CD4-positive, alpha-beta T cell (primary cell): ENCODE results near the gene AADACL4. TPM values are rescaled to one million over a fixed set of nuclear protein-coding genes. Genes with fewer than 3 reads are reported as not detected.

Source experiments
- ATAC-seq: fragments of 200-7000 bp; cut with Tn5 transposase; one replicate; pipeline ENCODE4 v1.10.0; 2022; ENCODE audit warnings: mild to moderate bottlenecking; ENCODE audit not compliant: poor library complexity
- CTCF ChIA-PET: fragments of 350-600 bp; sonication (Branson Sonifier 250); formaldehyde crosslinking; loops from one replicate; lab custom pipeline; 2021; ENCODE audit warnings: antibody characterized with exemption, inconsistent platforms; lab: Charles Lee
- POLR2A ChIA-PET: fragments of 350-600 bp; sonication (Branson Sonifier 250); formaldehyde crosslinking; loops from one replicate; lab custom pipeline; 2021; ENCODE audit warnings: antibody characterized with exemption, inconsistent platforms; lab: Charles Lee
- DNase-seq, 14 experiments: peaks; one replicate each; pipeline ENCODE4 v3.0.0-alpha.2; 2013 to 2020; ENCODE audit warnings: mixed read lengths in 2 of 14
- H3K27ac ChIP-seq, 2 donors: one replicate each; pipeline versions ENCODE4 v1.5.1 to v1.7.0; 2013; ENCODE audit warnings: low read length in 2 of 2, low read depth in 1 of 2, mild to moderate bottlenecking in 1 of 2
- H3K27me3 ChIP-seq, 2 experiments: 1 replicate in 1 of 2; 2 replicates in 1 of 2; pipeline versions ENCODE4 v1.6.1 to v1.7.0; 2013; ENCODE audit warnings: low read length in 2 of 2, control low read depth in 1 of 2, mild to moderate bottlenecking in 1 of 2, moderate library complexity in 1 of 2; ENCODE audit not compliant: insufficient read depth in 2 of 2, control insufficient read depth in 1 of 2
- H3K36me3 ChIP-seq: one replicate; pipeline ENCODE4 v1.6.1; 2013; ENCODE audit warnings: low read length, control low read depth; ENCODE audit not compliant: insufficient read depth
- H3K4me1 ChIP-seq: one replicate; pipeline ENCODE4 v1.6.1; 2013; ENCODE audit warnings: low read length, control low read depth; ENCODE audit not compliant: insufficient read depth
- H3K4me3 ChIP-seq: one replicate; pipeline ENCODE4 v1.5.1; 2013; ENCODE audit warnings: mild to moderate bottlenecking, low read length, moderate library complexity
- H3K9me3 ChIP-seq, 2 experiments: 1 replicate in 1 of 2; 2 replicates in 1 of 2; pipeline versions ENCODE4 v1.6.1 to v1.7.0; 2013; ENCODE audit warnings: low read length in 2 of 2, mild to moderate bottlenecking in 2 of 2, control low read depth in 1 of 2, moderate library complexity in 1 of 2; ENCODE audit not compliant: control insufficient read depth in 1 of 2, insufficient read depth in 1 of 2
- H3K27ac Mint-ChIP-seq: one replicate; pipeline ENCODE4 v1.8.0; 2020; ENCODE audit warnings: mixed read lengths
- H3K27me3 Mint-ChIP-seq: one replicate; pipeline ENCODE4 v1.8.0; 2021; ENCODE audit warnings: mixed read lengths
- H3K36me3 Mint-ChIP-seq: one replicate; pipeline ENCODE4 v1.8.0; 2021; ENCODE audit warnings: low read depth, mixed read lengths
- H3K4me1 Mint-ChIP-seq: one replicate; pipeline ENCODE4 v1.8.0; 2021; ENCODE audit warnings: low read depth, mixed read lengths
- H3K4me3 Mint-ChIP-seq: one replicate; pipeline ENCODE4 v1.8.0; 2020; ENCODE audit warnings: mild to moderate bottlenecking, mixed read lengths
- H3K9me3 Mint-ChIP-seq: one replicate; pipeline ENCODE4 v1.8.0; 2020; ENCODE audit warnings: mixed read lengths
- intact Hi-C, 2 experiments: fragments of 100-400 bp; cut with DNase I in 1 of 2; cut with micrococcal nuclease in 1 of 2; formaldehyde crosslinking; loops; one replicate each; pipeline versions ENCODE4 v1.15.1 to v1.9.0; 2023 to 2025; cut with DNase I, micrococcal nuclease
- total RNA-seq, 174 experiments: library from RNA in 2 of 174; stranded (reverse) in 2 of 174; gene quantifications; one replicate each; pipeline ENCODE4 v1.2.3 and lab custom pipeline; 2021 to 2026
- TF ChIP-seq, protein P1 (sequence below): fragments of 200-600 bp; IDR thresholded peaks from one replicate; pipeline ENCODE4 v1.8.0; 2022; ENCODE audit warnings: antibody characterized with exemption, mild to moderate bottlenecking

The AADACL4 gene
- total RNA-seq, 2 experiments from 2014 or later, result not detected

DNA sequence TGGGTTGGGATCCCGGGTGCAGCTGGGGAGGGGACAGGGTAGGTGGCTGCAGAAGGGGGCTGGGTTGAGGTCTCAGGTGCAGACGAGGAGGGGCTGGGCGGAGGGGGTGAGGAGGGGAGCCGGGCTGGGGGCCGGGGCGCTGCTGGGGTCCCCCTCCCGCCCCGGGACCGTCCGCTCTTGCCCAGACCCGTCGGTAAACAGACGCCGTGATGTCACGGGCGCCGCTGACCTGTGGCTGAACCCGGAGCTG, 48.2 kb upstream of the AADACL4 start:
- TF ChIP-seq, protein P1, sequence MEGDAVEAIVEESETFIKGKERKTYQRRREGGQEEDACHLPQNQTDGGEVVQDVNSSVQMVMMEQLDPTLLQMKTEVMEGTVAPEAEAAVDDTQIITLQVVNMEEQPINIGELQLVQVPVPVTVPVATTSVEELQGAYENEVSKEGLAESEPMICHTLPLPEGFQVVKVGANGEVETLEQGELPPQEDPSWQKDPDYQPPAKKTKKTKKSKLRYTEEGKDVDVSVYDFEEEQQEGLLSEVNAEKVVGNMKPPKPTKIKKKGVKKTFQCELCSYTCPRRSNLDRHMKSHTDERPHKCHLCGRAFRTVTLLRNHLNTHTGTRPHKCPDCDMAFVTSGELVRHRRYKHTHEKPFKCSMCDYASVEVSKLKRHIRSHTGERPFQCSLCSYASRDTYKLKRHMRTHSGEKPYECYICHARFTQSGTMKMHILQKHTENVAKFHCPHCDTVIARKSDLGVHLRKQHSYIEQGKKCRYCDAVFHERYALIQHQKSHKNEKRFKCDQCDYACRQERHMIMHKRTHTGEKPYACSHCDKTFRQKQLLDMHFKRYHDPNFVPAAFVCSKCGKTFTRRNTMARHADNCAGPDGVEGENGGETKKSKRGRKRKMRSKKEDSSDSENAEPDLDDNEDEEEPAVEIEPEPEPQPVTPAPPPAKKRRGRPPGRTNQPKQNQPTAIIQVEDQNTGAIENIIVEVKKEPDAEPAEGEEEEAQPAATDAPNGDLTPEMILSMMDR, result no peak
- intact Hi-C loops, result no loop called here
- peaks cover 51% of the 10 kb centered on the region for H3K4me1 ChIP-seq
- Mint-ChIP-seq H3K4me3 (no peak overlapping the region), H3K4me1 (peaks cover 54% of the 10 kb centered on the region), H3K27me3 (no peaks in the 10 kb centered on the region), H3K27ac (no peak overlapping the region), H3K9me3 (no peaks in the 10 kb centered on the region), H3K36me3 (peaks cover 4% of the 10 kb centered on the region)
- no peak for ATAC-seq
- peak overlapping the region; percentile 34 for H3K4me3 ChIP-seq
- peaks cover 7% of the 10 kb centered on the region for H3K36me3 ChIP-seq
- DNase-seq, result no peak
- H3K9me3 ChIP-seq, result no peaks in the 10 kb centered on the region
- H3K27me3 ChIP-seq, result no peaks in the 10 kb centered on the region
- ChIA-PET POLR2A (interaction anchor here (0.6 to 4.8 kb wide), 4 partner anchors 22 to 264 kb away, joined by 4 to 27 read pairs (median 4); partner anchors contain the start of gene DHRS3), CTCF (interaction anchor here (0.9 kb wide), 1 partner anchor 28 kb away, joined by 3 read pairs; no protein-coding TSS in a partner anchor)
- H3K27ac ChIP-seq, result no peak overlapping the region

DNA sequence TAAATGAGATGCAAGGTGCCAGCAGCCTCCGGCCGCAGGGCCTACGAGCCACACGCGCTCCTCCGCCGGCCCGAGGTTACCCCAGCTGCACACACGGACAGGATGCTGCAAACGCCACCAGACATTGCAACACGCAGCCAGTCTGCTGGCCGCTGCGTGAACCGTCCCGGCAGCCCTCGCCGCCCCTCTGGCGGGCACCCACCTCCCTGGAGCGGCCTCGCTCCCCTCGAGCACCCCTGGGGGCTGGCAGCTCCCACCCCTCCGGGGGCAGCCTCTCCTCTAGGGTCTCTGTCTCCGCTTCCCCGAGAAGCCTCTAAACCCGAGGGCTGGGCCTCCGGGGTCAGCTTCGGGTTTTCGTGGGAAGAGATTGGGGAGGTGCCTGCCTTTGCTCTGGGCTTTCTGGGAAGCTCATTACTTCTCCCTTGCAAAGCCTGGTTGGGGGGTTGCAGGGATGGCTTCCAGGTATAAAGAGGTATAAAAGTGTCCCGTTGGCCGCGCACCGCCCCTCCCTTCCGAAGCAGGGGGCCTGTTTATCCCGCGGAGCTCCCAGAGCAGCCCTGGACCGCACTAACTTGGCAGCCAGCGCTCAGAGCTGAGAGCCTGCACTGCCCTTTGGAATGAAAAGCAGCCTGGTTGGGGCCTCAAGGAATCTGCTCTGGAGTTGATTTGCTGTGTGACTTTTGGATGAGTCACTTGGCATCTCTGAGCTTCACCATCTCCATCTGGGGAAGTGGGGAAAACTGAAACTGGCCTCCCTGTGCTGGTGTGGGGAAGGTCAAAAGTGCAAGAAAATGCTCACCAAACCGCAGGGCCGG, 47.7 kb upstream of the AADACL4 start:
- H3K4me1 ChIP-seq, result peaks cover 55% of the 10 kb centered on the region
- H3K9me3 Mint-ChIP-seq, result no peaks in the 10 kb centered on the region
- H3K27ac Mint-ChIP-seq, result peak overlapping the region; percentile 24
- H3K27ac ChIP-seq, result peak overlapping the region in 1 of 2 donors; percentile 21
- ATAC-seq, result no peak
- POLR2A ChIA-PET, result interaction anchor here (1.1 to 4.8 kb wide), 3 partner anchors 22 to 141 kb away, joined by 4 to 27 read pairs (median 5); partner anchors contain the start of gene DHRS3
- no peaks in the 10 kb centered on the region for H3K9me3 ChIP-seq
- H3K4me3 Mint-ChIP-seq, result peak overlapping the region; percentile 34
- DNase-seq, result peak in 3 of 14 experiments; percentile 19 to 67 (median 62)
- peaks cover 59% of the 10 kb centered on the region for H3K4me1 Mint-ChIP-seq
- H3K36me3 Mint-ChIP-seq, result peaks cover 7% of the 10 kb centered on the region
- no peaks in the 10 kb centered on the region for H3K27me3 ChIP-seq
- no peak overlapping the region for H3K4me3 ChIP-seq
- TF ChIP-seq, protein P1, result no peak
- no peaks in the 10 kb centered on the region for H3K27me3 Mint-ChIP-seq
- H3K36me3 ChIP-seq, result peaks cover 7% of the 10 kb centered on the region
- CTCF ChIA-PET, result interaction anchor here (0.9 kb wide), 1 partner anchor 28 kb away, joined by 3 read pairs; no protein-coding TSS in a partner anchor
- intact Hi-C loops, result no loop called here

DNA sequence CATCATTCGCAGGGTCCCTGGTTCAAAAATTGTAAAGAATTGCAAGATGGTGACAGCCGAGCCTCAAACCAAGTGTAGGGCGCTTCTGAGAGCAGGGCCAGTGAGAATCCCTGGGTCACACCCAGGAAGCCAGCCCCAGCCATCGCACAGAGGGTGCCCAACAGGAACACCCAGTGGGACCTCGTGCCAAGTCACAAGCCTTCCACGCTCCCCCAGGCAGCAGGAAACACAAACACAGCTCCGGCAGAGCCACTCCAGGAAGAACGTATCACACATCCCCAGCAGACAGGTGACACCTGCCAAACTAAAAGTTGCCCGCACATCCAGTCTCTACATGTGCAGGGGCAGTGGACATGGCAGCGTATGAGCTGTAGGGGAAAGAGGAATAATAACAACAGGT, 46.1 kb upstream of the AADACL4 start:
- intact Hi-C loops, result no loop called here
- peaks cover 67% of the 10 kb centered on the region for H3K4me1 Mint-ChIP-seq
- Histone ChIP-seq H3K9me3 (no peaks in the 10 kb centered on the region), H3K27ac (no peak overlapping the region), H3K36me3 (peaks cover 2% of the 10 kb centered on the region), H3K27me3 (no peaks in the 10 kb centered on the region), H3K4me1 (peaks cover 71% of the 10 kb centered on the region), H3K4me3 (no peak overlapping the region)
- peak overlapping the region; percentile 59 for H3K27ac Mint-ChIP-seq
- DNase-seq (no peak), ATAC-seq (no peak)
- peaks cover 5% of the 10 kb centered on the region for H3K36me3 Mint-ChIP-seq
- H3K9me3 Mint-ChIP-seq, result no peaks in the 10 kb centered on the region
- TF ChIP-seq, protein P1, result no peak
- no peaks in the 10 kb centered on the region for H3K27me3 Mint-ChIP-seq
- H3K4me3 Mint-ChIP-seq, result peak overlapping the region; percentile 63
- ChIA-PET POLR2A (interaction anchor here (4.8 kb wide), 1 partner anchor 20 kb away, joined by 27 read pairs; the partner anchor contains the start of gene DHRS3), CTCF (no interaction called here)
